Measurements from ENCODE around the gene ZBTB47.

GRCh38 chr3:42705058-42705767 is 51.7 kb downstream of the ZBTB47 start:
- TF ChIP-seq POLR2A (IDR thresholded peaks at IDR 0.05) (no peak), POLR2AphosphoS5 (IDR thresholded peaks at IDR 0.05) (no peak), EP300 (IDR thresholded peaks at IDR 0.05; ENCODE audit: low read depth) (no peak)
- TF ChIP-seq, protein P1, sequence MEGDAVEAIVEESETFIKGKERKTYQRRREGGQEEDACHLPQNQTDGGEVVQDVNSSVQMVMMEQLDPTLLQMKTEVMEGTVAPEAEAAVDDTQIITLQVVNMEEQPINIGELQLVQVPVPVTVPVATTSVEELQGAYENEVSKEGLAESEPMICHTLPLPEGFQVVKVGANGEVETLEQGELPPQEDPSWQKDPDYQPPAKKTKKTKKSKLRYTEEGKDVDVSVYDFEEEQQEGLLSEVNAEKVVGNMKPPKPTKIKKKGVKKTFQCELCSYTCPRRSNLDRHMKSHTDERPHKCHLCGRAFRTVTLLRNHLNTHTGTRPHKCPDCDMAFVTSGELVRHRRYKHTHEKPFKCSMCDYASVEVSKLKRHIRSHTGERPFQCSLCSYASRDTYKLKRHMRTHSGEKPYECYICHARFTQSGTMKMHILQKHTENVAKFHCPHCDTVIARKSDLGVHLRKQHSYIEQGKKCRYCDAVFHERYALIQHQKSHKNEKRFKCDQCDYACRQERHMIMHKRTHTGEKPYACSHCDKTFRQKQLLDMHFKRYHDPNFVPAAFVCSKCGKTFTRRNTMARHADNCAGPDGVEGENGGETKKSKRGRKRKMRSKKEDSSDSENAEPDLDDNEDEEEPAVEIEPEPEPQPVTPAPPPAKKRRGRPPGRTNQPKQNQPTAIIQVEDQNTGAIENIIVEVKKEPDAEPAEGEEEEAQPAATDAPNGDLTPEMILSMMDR (IDR thresholded peaks at IDR 0.05), result no peak
